Spinal cord (tissue), 10 donors: Measurements from ENCODE around the gene MET. TPM values are rescaled to one million over a fixed set of nuclear protein-coding genes. Genes with fewer than 3 reads are reported as not detected.
"Not testable (repeated sequence)": the region's sequence is repeated elsewhere in the genome, so short reads cannot be mapped to it uniquely, and the experiment has no call there.

ENCODE experiments used
- DNase-seq, 6 donors: peaks; one replicate each; pipeline versions ENCODE4 v3.0.0 to v3.0.0-alpha.2; 2013 to 2015; ENCODE audit warnings: low spot score in 6 of 6, low read depth in 4 of 6
- H3K27ac ChIP-seq: one replicate; pipeline ENCODE4 v1.5.1; 2013; ENCODE audit warnings: low read depth, low read length, control low read depth
- H3K27me3 ChIP-seq: one replicate; pipeline ENCODE4 v1.6.1; 2013; ENCODE audit warnings: low read length; ENCODE audit not compliant: control insufficient read depth, insufficient read depth
- H3K36me3 ChIP-seq: one replicate; pipeline ENCODE4 v1.6.1; 2013; ENCODE audit warnings: low read length; ENCODE audit not compliant: control insufficient read depth, insufficient read depth
- H3K4me1 ChIP-seq: one replicate; pipeline ENCODE4 v1.6.1; 2013; ENCODE audit warnings: low read length; ENCODE audit not compliant: control insufficient read depth, insufficient read depth
- H3K4me3 ChIP-seq: one replicate; pipeline ENCODE4 v1.5.1; 2013; ENCODE audit warnings: low read depth, low read length, control low read depth
- H3K9me3 ChIP-seq: one replicate; pipeline ENCODE4 v1.6.1; 2013; ENCODE audit warnings: low read length; ENCODE audit not compliant: control insufficient read depth, insufficient read depth
- WGBS: methylation state at CpG from one replicate; pipeline ENCODE4 v1.1.5; 2013; ENCODE audit warnings: missing lambda C conversion rate; ENCODE audit not compliant: insufficient coverage; 5-methylcytosine and 5-hydroxymethylcytosine counted together
- polyA plus RNA-seq, 2 donors: library from polyadenylated mRNA; unstranded; fragments of 120-200 nt; gene quantifications; one replicate each; pipeline ENCODE4 v1.2.1, GENCODE V29; 2013; ENCODE audit not compliant: insufficient read length in 2 of 2
- total RNA-seq, 2 donors: library from RNA; depleted of rRNA in 1 of 2; stranded (reverse); fragments of 120-200 nt in 1 of 2; fragments of >200 nt in 1 of 2; gene quantifications; one replicate each; pipeline versions ENCODE4 v1.2.3 to v1.2.4, GENCODE V29; 2013 to 2014
- donor health status: healthy.

The MET gene
- total and polyA plus RNA-seq, 4 donors, result 2.4 to 27.8 (median 10.0) TPM

- not testable (repeated sequence) for H3K36me3 ChIP-seq, H3K27me3 ChIP-seq, H3K4me3 ChIP-seq, H3K4me1 ChIP-seq, H3K27ac ChIP-seq, H3K9me3 ChIP-seq, DNase-seq
Observed at GRCh38 chr7:116659248-116659647, 12.7 kb upstream of the MET start.

DNA sequence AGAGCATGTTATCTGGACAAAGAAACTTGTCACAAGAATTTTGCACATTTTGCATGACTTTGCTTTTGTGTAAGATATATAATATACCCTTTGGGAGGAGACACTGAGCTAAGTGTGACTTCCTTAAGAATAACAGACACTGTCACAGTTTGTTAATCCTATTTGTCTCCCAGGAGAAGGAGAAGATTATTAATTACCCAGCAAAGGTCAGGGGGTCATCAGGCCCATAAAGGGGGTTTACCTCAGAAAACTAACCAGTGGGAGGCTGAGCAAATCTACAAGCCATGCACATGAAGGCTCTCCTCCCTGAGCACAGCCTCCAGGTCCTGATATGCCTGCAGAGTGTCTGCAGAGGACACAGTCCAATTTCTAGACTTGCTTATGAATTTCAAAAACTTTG, 10.1 kb upstream of the MET start:
- Histone ChIP-seq H3K4me1 (no peaks in the 10 kb centered on the region), H3K27ac (no peak overlapping the region), H3K36me3 (no peaks in the 10 kb centered on the region), H3K27me3 (no peaks in the 10 kb centered on the region), H3K9me3 (no peaks in the 10 kb centered on the region), H3K4me3 (no peak overlapping the region)
- no peak for DNase-seq

GRCh38 chr7:116663744-116664143, 8.3 kb upstream of the MET start:
- Histone ChIP-seq H3K27me3 (no peaks in the 10 kb centered on the region), H3K4me3 (no peak overlapping the region), H3K4me1 (no peaks in the 10 kb centered on the region), H3K9me3 (no peaks in the 10 kb centered on the region), H3K36me3 (no peaks in the 10 kb centered on the region), H3K27ac (no peak overlapping the region)
- no peak for DNase-seq
- 94% methylated on average over 3 of the region's 4 CpGs for WGBS

DNA sequence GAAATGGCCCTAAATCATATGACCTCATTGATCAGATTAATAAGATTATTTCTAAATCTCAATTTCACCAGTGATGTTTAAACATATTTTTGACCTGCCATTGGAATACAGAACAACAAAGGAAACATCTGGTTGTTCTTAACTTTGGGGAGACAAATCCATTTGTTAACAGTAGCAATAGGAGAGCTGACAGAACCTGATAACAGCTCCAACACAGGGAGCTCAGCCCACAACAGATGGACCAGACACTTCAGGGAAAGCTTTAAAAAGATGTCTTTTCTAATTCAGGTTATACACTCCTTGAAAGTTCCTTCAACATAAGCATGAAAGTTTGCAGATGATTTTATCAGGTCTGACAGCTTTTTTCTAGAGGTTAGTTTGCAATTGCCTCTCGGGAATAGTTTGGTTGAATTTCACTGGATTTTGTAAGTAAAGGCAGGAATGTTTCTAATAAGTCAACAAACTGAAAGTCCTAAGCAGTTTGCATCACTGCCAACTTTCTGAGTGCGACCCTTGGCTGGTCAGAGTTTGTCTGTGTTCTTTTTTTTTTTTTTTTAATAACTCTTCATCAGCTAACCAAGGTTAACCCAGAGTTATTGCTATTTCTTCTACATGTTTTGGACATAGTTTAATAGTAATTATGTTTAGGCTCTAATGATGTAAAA, 6.5 kb upstream of the MET start:
- peaks cover 1% of the 10 kb centered on the region for H3K9me3 ChIP-seq
- no peak overlapping the region for H3K4me3 ChIP-seq
- H3K27me3 ChIP-seq, result no peaks in the 10 kb centered on the region
- DNase-seq, result no peak
- H3K36me3 ChIP-seq, result no peaks in the 10 kb centered on the region
- H3K4me1 ChIP-seq, result no peaks in the 10 kb centered on the region
- WGBS, result no CpG with 5 or more reads among the region's 2 CpGs
- H3K27ac ChIP-seq, result no peak overlapping the region

GRCh38 chr7:116669769-116670168, 2.2 kb upstream of the MET start:
- peaks cover 1% of the 10 kb centered on the region for H3K9me3 ChIP-seq
- DNase-seq, result no peak
- H3K4me1 ChIP-seq, result peaks cover 12% of the 10 kb centered on the region
- H3K4me3 ChIP-seq, result no peak overlapping the region
- H3K27ac ChIP-seq, result no peak overlapping the region
- WGBS, result no CpG with 5 or more reads among the region's 1 CpG
- no peaks in the 10 kb centered on the region for H3K36me3 ChIP-seq
- peaks cover 22% of the 10 kb centered on the region for H3K27me3 ChIP-seq

DNA sequence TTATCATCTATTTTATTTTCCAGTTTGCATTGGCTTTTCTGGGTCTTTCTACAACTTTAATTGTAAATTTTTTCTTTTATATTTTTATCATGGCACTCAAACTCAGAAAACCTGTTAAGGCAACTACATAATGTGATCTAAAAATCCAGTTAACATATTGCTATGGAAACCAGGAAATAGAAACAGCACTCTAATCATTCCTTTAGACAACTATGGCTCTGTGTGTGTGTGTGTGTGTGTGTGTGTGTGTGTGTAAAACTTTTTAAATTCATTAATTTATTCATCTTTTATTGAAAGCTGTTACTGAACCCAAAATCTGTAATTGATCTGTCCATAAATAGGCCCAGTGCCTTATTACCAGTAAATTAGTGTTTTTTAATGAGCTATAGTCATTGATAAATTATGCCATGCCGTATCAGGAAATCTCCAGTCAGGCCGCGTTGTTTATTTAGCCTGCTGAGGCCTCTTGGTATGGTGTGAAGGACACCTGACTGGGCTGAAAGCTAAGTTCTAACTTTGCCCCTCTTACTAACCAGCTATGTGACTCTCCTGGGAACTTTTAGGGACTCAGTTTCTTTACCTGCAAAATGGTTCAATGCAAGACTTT, 1.5 kb upstream of the MET start:
- Histone ChIP-seq H3K36me3 (no peaks in the 10 kb centered on the region), H3K9me3 (peaks cover 1% of the 10 kb centered on the region), H3K4me3 (no peak overlapping the region), H3K4me1 (peaks cover 12% of the 10 kb centered on the region), H3K27ac (no peak overlapping the region), H3K27me3 (peaks cover 22% of the 10 kb centered on the region)
- WGBS, result no CpG with 5 or more reads among the region's 3 CpGs
- no peak for DNase-seq

GRCh38 chr7:116671111-116671510, 885 bp upstream of the MET start:
- Histone ChIP-seq H3K27me3 (peaks cover 22% of the 10 kb centered on the region), H3K36me3 (no peaks in the 10 kb centered on the region), H3K4me1 (peaks cover 12% of the 10 kb centered on the region), H3K9me3 (peaks cover 1% of the 10 kb centered on the region), H3K4me3 (no peak overlapping the region), H3K27ac (no peak overlapping the region)
- DNase-seq, result no peak
- WGBS, result 69% methylated on average over 2 of the region's 7 CpGs

DNA sequence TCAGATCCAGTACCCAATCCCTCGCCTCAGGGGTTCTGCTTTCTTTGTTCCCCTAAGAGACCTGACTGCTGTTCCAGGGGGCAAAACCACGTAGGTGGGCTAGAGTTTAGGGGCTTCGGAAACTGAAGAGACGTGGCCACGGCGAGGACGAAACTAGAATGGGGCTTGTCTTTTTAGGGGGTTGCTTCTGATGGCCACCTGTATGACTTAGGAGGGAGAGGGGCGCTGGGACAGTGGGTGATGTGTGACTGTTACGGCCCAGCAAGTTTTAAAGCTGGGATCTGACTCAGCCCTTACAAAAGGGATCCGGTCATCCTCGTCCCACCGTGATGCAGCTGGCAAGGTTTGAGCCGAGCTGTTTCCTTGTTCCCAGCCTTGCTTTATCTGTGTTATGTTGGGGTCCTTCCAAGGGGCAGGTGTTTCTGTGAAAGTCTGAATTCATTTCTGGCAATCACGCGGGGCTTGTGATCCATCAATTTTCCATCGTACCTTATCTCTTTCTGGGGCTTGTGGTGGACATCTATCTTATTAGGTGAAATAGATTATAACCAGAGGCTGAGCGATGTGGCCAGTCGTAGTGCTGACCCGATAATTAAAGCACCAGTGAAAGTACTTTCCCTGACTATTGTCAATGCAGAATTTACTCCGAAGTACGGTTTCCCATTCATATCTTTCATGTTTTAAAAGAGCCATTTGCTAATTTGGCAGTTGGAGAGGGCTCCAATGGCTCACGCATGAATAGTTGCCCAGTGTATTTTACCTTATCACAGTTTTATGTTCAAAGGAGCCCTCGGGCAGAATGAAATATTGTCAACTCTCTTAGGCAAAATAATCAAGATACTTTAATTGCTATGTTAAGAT, 830 bp downstream of the MET start:
- peaks cover 1% of the 10 kb centered on the region for H3K9me3 ChIP-seq
- H3K4me1 ChIP-seq, result peaks cover 12% of the 10 kb centered on the region
- peak overlapping the region; percentile 16 for H3K27ac ChIP-seq
- 2% methylated on average over 13 of the region's 23 CpGs for WGBS
- H3K4me3 ChIP-seq, result peak overlapping the region; percentile 77
- peak in 2 of 6 donors; percentile 20 to 38 for DNase-seq
- H3K27me3 ChIP-seq, result peaks cover 22% of the 10 kb centered on the region
- no peaks in the 10 kb centered on the region for H3K36me3 ChIP-seq

DNA sequence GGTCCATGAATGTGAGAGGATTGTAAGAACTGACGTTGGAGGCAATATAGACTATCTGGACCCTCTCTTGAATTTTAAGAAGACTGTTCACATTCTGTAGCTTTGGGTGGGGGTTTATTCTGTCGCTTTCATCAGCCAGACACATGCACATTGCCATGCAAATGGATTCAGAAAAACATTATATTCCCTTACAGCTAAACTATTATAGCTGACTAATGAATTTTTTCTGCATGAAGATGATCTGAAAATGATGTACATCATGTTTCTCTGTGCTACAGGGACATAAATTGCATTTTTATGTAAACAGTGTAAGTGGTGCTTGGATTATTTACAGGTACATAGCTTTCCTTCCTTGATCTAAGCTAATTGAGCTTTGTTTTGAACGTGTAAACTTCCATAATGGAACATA, 1.5 kb downstream of the MET start:
- DNase-seq, result peak in 2 of 6 donors; percentile 6 to 64
- Histone ChIP-seq H3K36me3 (no peaks in the 10 kb centered on the region), H3K4me3 (peak overlapping the region; percentile 77), H3K27ac (peak overlapping the region; percentile 16), H3K9me3 (peaks cover 1% of the 10 kb centered on the region), H3K27me3 (peaks cover 22% of the 10 kb centered on the region), H3K4me1 (peaks cover 12% of the 10 kb centered on the region)
- no CpG with 5 or more reads among the region's 3 CpGs for WGBS
